AG04450 (cell line): ENCODE data around the gene CEP89. TPM values are rescaled to one million over a fixed set of nuclear protein-coding genes. Genes with fewer than 3 reads are reported as not detected.

ENCODE experiments used
- CTCF ChIA-PET: fragments of 300-600, 350-600 bp; formaldehyde crosslinking; extraction: SDS; loops from one replicate; lab custom pipeline; 2022; ENCODE audit warnings: antibody characterized with exemption, inconsistent platforms; lab: Charles Lee
- POLR2A ChIA-PET: fragments of 350-600 bp; formaldehyde crosslinking; extraction: SDS; loops from one replicate; lab custom pipeline; 2021; ENCODE audit warnings: antibody characterized with exemption, inconsistent platforms; lab: Yijun Ruan, JAX
- DNase-seq: peaks from one replicate; pipeline ENCODE4 v3.0.0-alpha.2; 2011; ENCODE audit warnings: low read depth, low spot score
- H3K27ac ChIP-seq: one replicate; pipeline ENCODE4 v1.5.1; 2012; ENCODE audit warnings: low read depth, low read length, control low read depth
- H3K27me3 ChIP-seq: one replicate; pipeline ENCODE4 v1.6.0; 2012; ENCODE audit warnings: low read length; ENCODE audit not compliant: control insufficient read depth, insufficient read depth
- H3K4me3 ChIP-seq: 2 replicates; pipeline ENCODE4 v1.5.1; 2011; ENCODE audit warnings: mild to moderate bottlenecking, low read depth, low read length, control low read depth
- H3K9me3 ChIP-seq: 2 replicates; pipeline ENCODE4 v1.5.1; 2012; ENCODE audit warnings: low read length; ENCODE audit not compliant: control insufficient read depth, insufficient read depth
- polyA plus RNA-seq: library from polyadenylated mRNA; depleted of rRNA; stranded (reverse); fragments of >200 nt; gene quantifications from 2 replicates; pipeline ENCODE4 v1.2.3, GENCODE V29; 2011
- TF ChIP-seq, protein P1 (sequence below): IDR thresholded peaks from 2 replicates; pipeline ENCODE4 v1.5.1; 2011; ENCODE audit warnings: low read depth, low read length, control low read depth, inconsistent platforms

Gene CEP89
- polyA plus RNA-seq, 1 experiment = 12.3 TPM

GRCh38 chr19:32879741-32880140, 92.0 kb downstream of the CEP89 start:
- ChIA-PET POLR2A (no interaction called here), CTCF (interaction anchor here (0.6 kb wide), 1 partner anchor 165 kb away, joined by 3 read pairs; no protein-coding TSS in a partner anchor)
- no peak overlapping the region for H3K27ac ChIP-seq
- TF ChIP-seq, protein P1, sequence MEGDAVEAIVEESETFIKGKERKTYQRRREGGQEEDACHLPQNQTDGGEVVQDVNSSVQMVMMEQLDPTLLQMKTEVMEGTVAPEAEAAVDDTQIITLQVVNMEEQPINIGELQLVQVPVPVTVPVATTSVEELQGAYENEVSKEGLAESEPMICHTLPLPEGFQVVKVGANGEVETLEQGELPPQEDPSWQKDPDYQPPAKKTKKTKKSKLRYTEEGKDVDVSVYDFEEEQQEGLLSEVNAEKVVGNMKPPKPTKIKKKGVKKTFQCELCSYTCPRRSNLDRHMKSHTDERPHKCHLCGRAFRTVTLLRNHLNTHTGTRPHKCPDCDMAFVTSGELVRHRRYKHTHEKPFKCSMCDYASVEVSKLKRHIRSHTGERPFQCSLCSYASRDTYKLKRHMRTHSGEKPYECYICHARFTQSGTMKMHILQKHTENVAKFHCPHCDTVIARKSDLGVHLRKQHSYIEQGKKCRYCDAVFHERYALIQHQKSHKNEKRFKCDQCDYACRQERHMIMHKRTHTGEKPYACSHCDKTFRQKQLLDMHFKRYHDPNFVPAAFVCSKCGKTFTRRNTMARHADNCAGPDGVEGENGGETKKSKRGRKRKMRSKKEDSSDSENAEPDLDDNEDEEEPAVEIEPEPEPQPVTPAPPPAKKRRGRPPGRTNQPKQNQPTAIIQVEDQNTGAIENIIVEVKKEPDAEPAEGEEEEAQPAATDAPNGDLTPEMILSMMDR = no peak
- no peaks in the 10 kb centered on the region for H3K27me3 ChIP-seq
- DNase-seq = no peak
- no peaks in the 10 kb centered on the region for H3K9me3 ChIP-seq
- no peak overlapping the region for H3K4me3 ChIP-seq

DNA sequence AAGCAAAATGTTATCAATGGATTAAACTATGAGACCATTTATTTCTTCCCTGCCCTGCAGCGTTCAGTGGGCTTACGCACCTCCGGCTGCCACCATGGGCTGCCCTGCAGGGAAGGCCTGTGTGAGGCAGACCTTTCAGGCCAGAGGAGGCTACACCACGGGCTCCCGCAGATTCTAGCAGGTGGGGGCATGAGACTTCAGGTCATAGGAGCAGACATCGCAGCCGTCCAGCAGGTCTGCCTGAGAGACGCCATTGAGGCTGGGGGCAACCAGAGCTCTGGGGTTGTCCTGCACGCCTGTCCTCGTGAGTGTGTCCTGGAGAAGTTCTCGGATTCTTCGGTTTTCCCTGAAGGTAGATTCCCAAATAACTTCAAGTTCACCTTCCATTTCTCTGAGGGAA, 92.8 kb downstream of the CEP89 start:
- TF ChIP-seq, protein P1 = no peak
- no peak for DNase-seq
- ChIA-PET POLR2A (no interaction called here), CTCF (no interaction called here)
- Histone ChIP-seq H3K4me3 (no peak overlapping the region), H3K27ac (no peak overlapping the region), H3K27me3 (no peaks in the 10 kb centered on the region), H3K9me3 (no peaks in the 10 kb centered on the region)

- Histone ChIP-seq H3K27ac (no peak overlapping the region), H3K9me3 (no peaks in the 10 kb centered on the region), H3K27me3 (no peaks in the 10 kb centered on the region), H3K4me3 (no peak overlapping the region)
- ChIA-PET CTCF (no interaction called here), POLR2A (no interaction called here)
- no peak for DNase-seq
- TF ChIP-seq, protein P1 = no peak
Observed at GRCh38 chr19:32877977-32878745, 93.6 kb downstream of the CEP89 start.

DNA sequence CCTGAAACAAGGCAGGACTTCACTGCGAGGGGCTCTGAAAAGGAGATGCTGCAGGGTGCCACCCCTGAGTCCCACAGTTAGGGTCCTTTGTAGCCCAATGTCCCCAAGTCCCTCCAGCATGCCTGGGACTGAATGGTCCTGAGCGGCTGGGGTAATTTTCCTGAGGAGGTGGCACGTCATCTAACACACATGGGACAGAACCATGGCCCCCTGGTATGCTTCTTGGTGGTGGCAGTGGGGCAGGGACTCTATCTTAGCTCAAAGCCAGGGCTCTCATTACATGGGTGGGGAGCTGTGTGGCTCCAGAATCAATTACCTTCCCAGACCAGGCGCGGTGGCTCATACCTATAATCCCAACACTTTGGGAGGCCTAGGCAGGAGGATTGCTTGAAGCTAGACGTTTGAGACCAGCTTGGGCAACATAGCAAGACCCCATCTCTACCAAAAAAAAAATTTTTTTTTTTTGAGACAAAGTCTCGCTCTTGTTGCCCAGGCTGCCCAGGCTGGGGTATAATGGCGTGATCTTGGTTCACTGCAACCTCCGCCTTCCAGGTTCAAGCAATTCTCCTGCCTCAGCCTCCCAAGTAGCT, 94.3 kb downstream of the CEP89 start:
- DNase-seq = no peak
- CTCF ChIA-PET = no interaction called here
- H3K27ac ChIP-seq = no peak overlapping the region

GRCh38 chr19:32876919-32877285, 94.9 kb downstream of the CEP89 start:
- TF ChIP-seq, protein P1 = no peak
- Histone ChIP-seq H3K9me3 (no peaks in the 10 kb centered on the region), H3K27ac (no peak overlapping the region), H3K4me3 (no peak overlapping the region), H3K27me3 (no peaks in the 10 kb centered on the region)
- DNase-seq = no peak
- ChIA-PET POLR2A (no interaction called here), CTCF (no interaction called here)

More for the DNA sequence above, 94.3 kb downstream of the CEP89 start:
- no peaks in the 10 kb centered on the region for H3K9me3 ChIP-seq
- POLR2A ChIA-PET = no interaction called here
- H3K27me3 ChIP-seq = no peaks in the 10 kb centered on the region
- no peak overlapping the region for H3K4me3 ChIP-seq
- TF ChIP-seq, protein P1 = no peak
